ENCODE results near the gene TRPM3. TPM values are rescaled to one million over a fixed set of nuclear protein-coding genes. Genes with fewer than 3 reads are reported as not detected.

Gene TRPM3
- total and polyA plus RNA-seq, 4 donors: 0.07 to 0.89 (median 0.67) TPM

DNA sequence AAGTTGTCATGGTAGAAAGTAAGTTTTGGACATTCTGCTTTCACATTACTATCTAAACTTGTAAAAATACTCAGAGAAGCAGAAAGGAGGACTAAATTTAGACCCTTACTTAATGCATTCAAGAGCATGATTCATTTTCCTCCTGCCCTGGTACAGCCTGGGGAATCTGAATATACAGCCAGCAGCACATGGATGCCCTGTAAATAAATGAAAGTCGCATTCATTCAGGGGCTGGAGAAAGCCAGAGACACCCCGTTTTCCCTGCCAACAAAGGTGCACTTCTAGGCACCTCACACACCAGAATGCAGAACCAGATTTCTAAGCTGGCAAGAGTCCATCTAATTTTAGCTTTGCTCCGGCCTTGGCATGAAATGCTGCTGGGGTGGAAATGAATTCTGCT lies 534.2 kb downstream of the TRPM3 start:
- Histone ChIP-seq H3K4me3 (ENCODE audit: low read depth in 1 of 3, low read length in 3 of 3) (no peak overlapping the region), H3K9me3 (ENCODE audit: control insufficient read depth in 4 of 4, low read length in 3 of 4) (no peaks in the 10 kb centered on the region), H3K4me1 (ENCODE audit: control insufficient read depth in 4 of 4, insufficient read depth in 4 of 4, low read length in 3 of 4) (no peaks in the 10 kb centered on the region), H3K27ac (ENCODE audit: low read depth in 1 of 2, low read length in 2 of 2) (peak overlapping the region; percentile 29 to 44), H3K27me3 (ENCODE audit: control insufficient read depth in 4 of 4, insufficient read depth in 4 of 4, low read length in 3 of 4) (no peaks in the 10 kb centered on the region), H3K9ac (ENCODE audit: low read depth in 1 of 2, low read length in 2 of 2) (no peak overlapping the region), H3K36me3 (ENCODE audit: control insufficient read depth in 4 of 4, insufficient read depth in 3 of 4, low read depth in 1 of 4, low read length in 3 of 4) (no peaks in the 10 kb centered on the region)
- 76% methylated on average over 3 of the region's 3 CpGs for whole genome bisulfite sequencing
- TF ChIP-seq FOXA1 (IDR thresholded peaks at IDR 0.05): no peak
- TF ChIP-seq JUND (IDR thresholded peaks at IDR 0.05): no peak
- TF ChIP-seq, protein P1, sequence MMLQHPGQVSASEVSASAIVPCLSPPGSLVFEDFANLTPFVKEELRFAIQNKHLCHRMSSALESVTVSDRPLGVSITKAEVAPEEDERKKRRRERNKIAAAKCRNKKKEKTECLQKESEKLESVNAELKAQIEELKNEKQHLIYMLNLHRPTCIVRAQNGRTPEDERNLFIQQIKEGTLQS (IDR thresholded peaks at IDR 0.05): no peak
- TF ChIP-seq NR2F2 (IDR thresholded peaks at IDR 0.05): no peak
- no peak for TF ChIP-seq FOXA2 (IDR thresholded peaks at IDR 0.05)
- TF ChIP-seq, protein P2, sequence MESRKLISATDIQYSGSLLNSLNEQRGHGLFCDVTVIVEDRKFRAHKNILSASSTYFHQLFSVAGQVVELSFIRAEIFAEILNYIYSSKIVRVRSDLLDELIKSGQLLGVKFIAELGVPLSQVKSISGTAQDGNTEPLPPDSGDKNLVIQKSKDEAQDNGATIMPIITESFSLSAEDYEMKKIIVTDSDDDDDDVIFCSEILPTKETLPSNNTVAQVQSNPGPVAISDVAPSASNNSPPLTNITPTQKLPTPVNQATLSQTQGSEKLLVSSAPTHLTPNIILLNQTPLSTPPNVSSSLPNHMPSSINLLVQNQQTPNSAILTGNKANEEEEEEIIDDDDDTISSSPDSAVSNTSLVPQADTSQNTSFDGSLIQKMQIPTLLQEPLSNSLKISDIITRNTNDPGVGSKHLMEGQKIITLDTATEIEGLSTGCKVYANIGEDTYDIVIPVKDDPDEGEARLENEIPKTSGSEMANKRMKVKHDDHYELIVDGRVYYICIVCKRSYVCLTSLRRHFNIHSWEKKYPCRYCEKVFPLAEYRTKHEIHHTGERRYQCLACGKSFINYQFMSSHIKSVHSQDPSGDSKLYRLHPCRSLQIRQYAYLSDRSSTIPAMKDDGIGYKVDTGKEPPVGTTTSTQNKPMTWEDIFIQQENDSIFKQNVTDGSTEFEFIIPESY (IDR thresholded peaks at IDR 0.05): no peak
- no peak for TF ChIP-seq GABPA (IDR thresholded peaks at IDR 0.05 in 1 of 2, conservative IDR thresholded peaks at IDR 0.05 in 1 of 2)
- TF ChIP-seq SP1 (IDR thresholded peaks at IDR 0.05): no peak
- no peak for TF ChIP-seq YY1 (IDR thresholded peaks at IDR 0.05)
- no peak for TF ChIP-seq EGR1 (IDR thresholded peaks at IDR 0.05; ENCODE audit: low read depth in 2 of 2)
- TF ChIP-seq, protein P3, sequence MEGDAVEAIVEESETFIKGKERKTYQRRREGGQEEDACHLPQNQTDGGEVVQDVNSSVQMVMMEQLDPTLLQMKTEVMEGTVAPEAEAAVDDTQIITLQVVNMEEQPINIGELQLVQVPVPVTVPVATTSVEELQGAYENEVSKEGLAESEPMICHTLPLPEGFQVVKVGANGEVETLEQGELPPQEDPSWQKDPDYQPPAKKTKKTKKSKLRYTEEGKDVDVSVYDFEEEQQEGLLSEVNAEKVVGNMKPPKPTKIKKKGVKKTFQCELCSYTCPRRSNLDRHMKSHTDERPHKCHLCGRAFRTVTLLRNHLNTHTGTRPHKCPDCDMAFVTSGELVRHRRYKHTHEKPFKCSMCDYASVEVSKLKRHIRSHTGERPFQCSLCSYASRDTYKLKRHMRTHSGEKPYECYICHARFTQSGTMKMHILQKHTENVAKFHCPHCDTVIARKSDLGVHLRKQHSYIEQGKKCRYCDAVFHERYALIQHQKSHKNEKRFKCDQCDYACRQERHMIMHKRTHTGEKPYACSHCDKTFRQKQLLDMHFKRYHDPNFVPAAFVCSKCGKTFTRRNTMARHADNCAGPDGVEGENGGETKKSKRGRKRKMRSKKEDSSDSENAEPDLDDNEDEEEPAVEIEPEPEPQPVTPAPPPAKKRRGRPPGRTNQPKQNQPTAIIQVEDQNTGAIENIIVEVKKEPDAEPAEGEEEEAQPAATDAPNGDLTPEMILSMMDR (IDR thresholded peaks at IDR 0.05; ENCODE audit: low read depth, low read length, missing input control): no peak
- TF ChIP-seq, protein P4, sequence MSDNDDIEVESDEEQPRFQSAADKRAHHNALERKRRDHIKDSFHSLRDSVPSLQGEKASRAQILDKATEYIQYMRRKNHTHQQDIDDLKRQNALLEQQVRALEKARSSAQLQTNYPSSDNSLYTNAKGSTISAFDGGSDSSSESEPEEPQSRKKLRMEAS (IDR thresholded peaks at IDR 0.05): no peak
- no peak for TF ChIP-seq TAF1 (conservative IDR thresholded peaks at IDR 0.05)
- no peak for TF ChIP-seq HNF4G (IDR thresholded peaks at IDR 0.05)
- no peak for TF ChIP-seq RAD21 (IDR thresholded peaks at IDR 0.05)
- TF ChIP-seq HNF4A (conservative IDR thresholded peaks at IDR 0.05): no peak
- TF ChIP-seq, protein P5, sequence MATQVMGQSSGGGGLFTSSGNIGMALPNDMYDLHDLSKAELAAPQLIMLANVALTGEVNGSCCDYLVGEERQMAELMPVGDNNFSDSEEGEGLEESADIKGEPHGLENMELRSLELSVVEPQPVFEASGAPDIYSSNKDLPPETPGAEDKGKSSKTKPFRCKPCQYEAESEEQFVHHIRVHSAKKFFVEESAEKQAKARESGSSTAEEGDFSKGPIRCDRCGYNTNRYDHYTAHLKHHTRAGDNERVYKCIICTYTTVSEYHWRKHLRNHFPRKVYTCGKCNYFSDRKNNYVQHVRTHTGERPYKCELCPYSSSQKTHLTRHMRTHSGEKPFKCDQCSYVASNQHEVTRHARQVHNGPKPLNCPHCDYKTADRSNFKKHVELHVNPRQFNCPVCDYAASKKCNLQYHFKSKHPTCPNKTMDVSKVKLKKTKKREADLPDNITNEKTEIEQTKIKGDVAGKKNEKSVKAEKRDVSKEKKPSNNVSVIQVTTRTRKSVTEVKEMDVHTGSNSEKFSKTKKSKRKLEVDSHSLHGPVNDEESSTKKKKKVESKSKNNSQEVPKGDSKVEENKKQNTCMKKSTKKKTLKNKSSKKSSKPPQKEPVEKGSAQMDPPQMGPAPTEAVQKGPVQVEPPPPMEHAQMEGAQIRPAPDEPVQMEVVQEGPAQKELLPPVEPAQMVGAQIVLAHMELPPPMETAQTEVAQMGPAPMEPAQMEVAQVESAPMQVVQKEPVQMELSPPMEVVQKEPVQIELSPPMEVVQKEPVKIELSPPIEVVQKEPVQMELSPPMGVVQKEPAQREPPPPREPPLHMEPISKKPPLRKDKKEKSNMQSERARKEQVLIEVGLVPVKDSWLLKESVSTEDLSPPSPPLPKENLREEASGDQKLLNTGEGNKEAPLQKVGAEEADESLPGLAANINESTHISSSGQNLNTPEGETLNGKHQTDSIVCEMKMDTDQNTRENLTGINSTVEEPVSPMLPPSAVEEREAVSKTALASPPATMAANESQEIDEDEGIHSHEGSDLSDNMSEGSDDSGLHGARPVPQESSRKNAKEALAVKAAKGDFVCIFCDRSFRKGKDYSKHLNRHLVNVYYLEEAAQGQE (IDR thresholded peaks at IDR 0.05): no peak
- DNase-seq (ENCODE audit: low spot score): no peak

DNA sequence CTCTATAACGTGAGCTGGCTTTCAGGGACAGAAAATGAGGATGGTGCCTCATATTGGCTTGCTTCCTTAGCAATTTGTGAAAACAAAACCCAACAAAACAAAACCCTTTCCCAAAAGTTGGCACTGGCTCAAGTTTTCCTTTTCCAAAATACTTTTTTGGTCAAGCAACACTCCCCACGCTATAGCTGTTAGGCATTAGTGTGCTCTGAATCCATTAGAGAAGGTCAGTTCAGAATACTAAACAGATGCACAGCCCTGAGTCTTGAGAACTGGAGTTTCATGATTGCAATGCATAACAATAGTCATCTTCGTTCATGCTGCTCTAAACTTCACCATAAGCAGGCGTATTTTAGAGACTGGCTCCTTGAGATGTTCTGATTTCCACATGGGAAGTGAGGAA lies 534.9 kb downstream of the TRPM3 start:
- DNase-seq (ENCODE audit: low spot score): no peak
- Histone ChIP-seq H3K27me3 (ENCODE audit: control insufficient read depth in 4 of 4, insufficient read depth in 4 of 4, low read length in 3 of 4) (no peaks in the 10 kb centered on the region), H3K4me3 (ENCODE audit: low read depth in 1 of 3, low read length in 3 of 3) (no peak overlapping the region), H3K9ac (ENCODE audit: low read depth in 1 of 2, low read length in 2 of 2) (no peak overlapping the region), H3K36me3 (ENCODE audit: control insufficient read depth in 4 of 4, insufficient read depth in 3 of 4, low read depth in 1 of 4, low read length in 3 of 4) (no peaks in the 10 kb centered on the region), H3K4me1 (ENCODE audit: control insufficient read depth in 4 of 4, insufficient read depth in 4 of 4, low read length in 3 of 4) (no peaks in the 10 kb centered on the region), H3K9me3 (ENCODE audit: control insufficient read depth in 4 of 4, low read length in 3 of 4) (no peaks in the 10 kb centered on the region), H3K27ac (ENCODE audit: low read depth in 1 of 2, low read length in 2 of 2) (no peak overlapping the region)
- 85% methylated on average over 4 of the region's 4 CpGs for WGBS
- no peak for TF ChIP-seq EGR1 (IDR thresholded peaks at IDR 0.05; ENCODE audit: low read depth in 2 of 2)
- TF ChIP-seq FOXA1 (IDR thresholded peaks at IDR 0.05): no peak
- TF ChIP-seq NR2F2 (IDR thresholded peaks at IDR 0.05): no peak
- no peak for TF ChIP-seq GABPA (IDR thresholded peaks at IDR 0.05 in 1 of 2, conservative IDR thresholded peaks at IDR 0.05 in 1 of 2)
- TF ChIP-seq, protein P5 (IDR thresholded peaks at IDR 0.05): no peak
- no peak for TF ChIP-seq RAD21 (IDR thresholded peaks at IDR 0.05)
- no peak for TF ChIP-seq HNF4G (IDR thresholded peaks at IDR 0.05)
- TF ChIP-seq, protein P4 (IDR thresholded peaks at IDR 0.05): no peak
- TF ChIP-seq, protein P2 (IDR thresholded peaks at IDR 0.05): no peak
- TF ChIP-seq FOXA2 (IDR thresholded peaks at IDR 0.05): no peak
- no peak for TF ChIP-seq HNF4A (conservative IDR thresholded peaks at IDR 0.05)
- no peak for TF ChIP-seq JUND (IDR thresholded peaks at IDR 0.05)
- TF ChIP-seq TAF1 (conservative IDR thresholded peaks at IDR 0.05): no peak

Data from liver (tissue), 9 donors.